Upper lobe of left lung (tissue), 4 donors: ENCODE measurements around the gene PRPF8.

ENCODE experiments used
- CTCF ChIP-seq, 6 experiments: fragments of 450-650 bp in 4 of 6; fragments of 200-600 bp in 2 of 6; sonication (generic) in 2 of 6; IDR thresholded peaks; one replicate each; pipeline ENCODE4 v1.5.1; 2016 to 2019; ENCODE audit warnings: antibody characterized with exemption in 6 of 6
- EP300 ChIP-seq, 4 donors: sonication (generic); formaldehyde crosslinking; IDR thresholded peaks; one replicate each; pipeline ENCODE4 v1.5.1; 2017; ENCODE audit warnings: antibody characterized with exemption in 4 of 4, control low read depth in 2 of 4
- POLR2A ChIP-seq, 4 donors: fragments of 450-650 bp; IDR thresholded peaks; one replicate each; pipeline ENCODE4 v1.5.1; 2016 to 2017; ENCODE audit warnings: antibody characterized with exemption in 4 of 4, mild to moderate bottlenecking in 2 of 4
- POLR2AphosphoS5 ChIP-seq, 2 donors: sonication (generic); formaldehyde crosslinking; IDR thresholded peaks; one replicate each; pipeline ENCODE4 v1.5.1; 2017; ENCODE audit warnings: antibody characterized with exemption in 2 of 2

GRCh38 chr17:1733759-1734158, 49.1 kb upstream of the PRPF8 start:
- no peak for TF ChIP-seq CTCF (IDR thresholded peaks at IDR 0.05)
- no peak for TF ChIP-seq POLR2A (IDR thresholded peaks at IDR 0.05)
- TF ChIP-seq POLR2AphosphoS5 (IDR thresholded peaks at IDR 0.05), result no peak
- TF ChIP-seq EP300 (IDR thresholded peaks at IDR 0.05), result no peak
